Activated T-cell treated with anti-CD3 and anti-CD28 coated beads, Interleukin-2, amount 50 U/mL, for 48 hours (primary cell): Measurements from ENCODE around the gene NFIA.

Source experiments
- DNase-seq, 2 experiments: peaks; one replicate each; pipeline ENCODE4 v3.0.0-alpha.2; 2020

Gene NFIA

DNA sequence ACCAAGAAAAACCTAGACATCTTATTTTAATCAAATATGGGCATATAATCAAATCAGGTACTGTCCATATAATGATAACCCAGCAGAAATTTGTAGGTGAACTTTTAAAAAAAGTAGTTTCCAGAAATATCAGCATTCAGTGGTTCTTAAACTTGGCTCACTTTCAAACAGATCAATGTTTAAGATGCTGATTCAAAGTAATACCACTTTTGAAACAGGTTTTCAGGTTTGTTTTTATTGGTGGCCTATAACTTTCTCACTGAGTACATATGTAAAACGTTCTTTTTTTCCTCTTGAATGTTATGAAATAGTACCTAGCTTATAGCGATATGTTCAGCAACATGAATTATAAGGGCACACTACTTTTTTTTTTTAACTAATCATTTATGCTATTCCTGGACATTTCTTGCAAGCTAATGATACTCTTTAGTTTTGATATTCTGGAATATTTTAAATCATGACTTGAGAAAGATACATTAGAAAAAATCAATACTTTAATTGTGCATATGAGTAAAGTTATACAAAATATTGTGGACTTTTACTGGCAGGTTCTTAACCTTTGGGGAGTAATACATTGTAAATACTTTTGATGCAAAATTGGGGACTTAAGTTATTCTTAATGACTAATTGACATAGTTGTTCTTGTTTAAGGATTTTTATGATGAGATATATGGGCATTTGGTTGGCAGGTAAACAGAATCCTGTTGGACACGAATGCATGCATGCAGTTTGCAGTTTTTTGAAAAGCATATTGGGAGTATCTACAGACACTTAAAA is 3.0 kb downstream of the NFIA start:
- DNase-seq, result no peak

DNA sequence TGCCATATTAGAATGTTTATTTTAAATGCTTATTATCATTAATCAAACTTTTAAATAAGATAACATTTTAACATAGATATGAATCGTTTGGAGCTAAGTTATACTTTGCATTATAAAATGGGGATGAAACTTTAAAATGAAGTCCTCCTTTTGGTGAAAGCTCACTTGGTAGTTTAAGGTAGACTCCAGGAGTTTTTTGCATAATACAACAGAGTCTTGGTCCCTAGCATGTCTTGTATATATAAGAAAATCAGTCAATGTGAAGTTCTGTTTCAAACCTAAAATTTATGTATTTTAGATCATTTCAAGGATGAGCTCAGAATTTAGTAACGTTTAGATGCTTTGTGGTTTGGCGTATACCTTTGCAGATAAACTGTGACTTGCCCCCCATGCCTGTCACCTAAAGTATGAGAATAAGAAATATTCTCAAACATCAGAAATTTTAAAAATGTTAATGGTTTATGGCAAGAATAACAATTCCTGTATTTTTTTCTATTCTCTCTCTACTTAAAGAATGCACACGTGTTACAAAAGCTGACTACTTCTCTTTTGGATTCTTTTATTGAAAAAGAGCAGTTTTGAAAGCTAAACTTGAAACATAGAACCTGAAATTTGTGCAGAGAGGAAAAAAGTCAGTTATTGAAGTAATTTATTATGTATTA is 3.8 kb downstream of the NFIA start:
- DNase-seq, result no peak

DNA sequence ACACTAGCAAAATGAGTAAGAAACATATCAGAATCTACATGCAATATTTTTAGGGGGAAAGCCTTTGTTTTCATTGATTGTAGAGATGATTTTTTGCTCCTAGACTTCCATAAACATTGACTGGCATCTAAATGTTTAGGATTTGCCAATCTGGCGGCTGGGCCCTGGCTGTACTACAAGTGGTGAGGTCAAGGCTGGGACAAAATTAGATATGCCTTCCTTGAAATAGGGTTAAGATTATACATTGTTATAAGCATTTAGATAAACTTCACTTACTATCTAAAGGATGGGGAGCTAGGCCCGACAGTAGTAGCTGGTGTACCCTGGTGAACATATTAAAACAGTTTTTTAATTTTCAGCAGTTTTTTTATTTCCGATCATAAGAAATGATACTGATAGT is 5.2 kb downstream of the NFIA start:
- no peak for DNase-seq

DNA sequence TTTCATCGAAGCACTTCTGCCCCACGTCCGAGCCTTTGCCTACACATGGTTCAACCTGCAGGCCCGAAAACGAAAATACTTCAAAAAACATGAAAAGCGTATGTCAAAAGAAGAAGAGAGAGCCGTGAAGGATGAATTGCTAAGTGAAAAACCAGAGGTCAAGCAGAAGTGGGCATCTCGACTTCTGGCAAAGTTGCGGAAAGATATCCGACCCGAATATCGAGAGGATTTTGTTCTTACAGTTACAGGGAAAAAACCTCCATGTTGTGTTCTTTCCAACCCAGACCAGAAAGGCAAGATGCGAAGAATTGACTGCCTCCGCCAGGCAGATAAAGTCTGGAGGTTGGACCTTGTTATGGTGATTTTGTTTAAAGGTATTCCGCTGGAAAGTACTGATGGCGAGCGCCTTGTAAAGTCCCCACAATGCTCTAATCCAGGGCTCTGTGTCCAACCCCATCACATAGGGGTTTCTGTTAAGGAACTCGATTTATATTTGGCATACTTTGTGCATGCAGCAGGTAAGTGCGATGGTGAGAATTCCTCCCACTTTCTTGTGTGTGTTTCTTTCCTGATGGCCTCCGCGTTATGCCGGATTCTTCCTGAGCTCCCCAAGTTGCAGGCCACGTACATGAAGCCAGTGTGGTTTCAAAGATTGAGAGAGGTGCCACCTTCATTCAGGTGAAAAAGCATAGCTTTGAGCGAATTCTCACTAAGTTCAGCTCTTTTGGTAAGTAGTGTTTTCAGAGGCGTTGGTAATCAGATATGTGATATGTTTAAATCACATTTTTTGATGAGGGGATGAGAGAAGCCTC is 6.0 kb downstream of the NFIA start:
- DNase-seq, result no peak

DNA sequence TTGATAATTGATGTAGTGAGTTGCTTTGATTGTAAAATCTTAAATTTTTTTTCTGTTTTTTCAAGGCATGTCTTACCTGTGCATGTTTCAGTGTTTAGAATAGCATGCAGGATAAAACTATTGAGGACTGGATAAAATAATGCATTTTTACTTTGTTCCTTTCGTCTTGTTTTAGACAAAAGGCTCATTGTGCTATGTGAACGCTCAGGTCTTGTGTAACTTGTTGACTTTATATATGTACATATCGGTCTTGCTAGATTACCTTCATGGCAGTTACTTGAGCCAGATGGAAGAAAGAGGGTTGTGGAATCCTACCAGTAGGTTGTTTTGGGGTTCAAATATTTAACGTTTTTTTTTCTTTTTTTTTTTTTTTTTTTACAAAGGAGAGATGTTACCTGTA is 7.0 kb downstream of the NFIA start:
- DNase-seq, result no peak

DNA sequence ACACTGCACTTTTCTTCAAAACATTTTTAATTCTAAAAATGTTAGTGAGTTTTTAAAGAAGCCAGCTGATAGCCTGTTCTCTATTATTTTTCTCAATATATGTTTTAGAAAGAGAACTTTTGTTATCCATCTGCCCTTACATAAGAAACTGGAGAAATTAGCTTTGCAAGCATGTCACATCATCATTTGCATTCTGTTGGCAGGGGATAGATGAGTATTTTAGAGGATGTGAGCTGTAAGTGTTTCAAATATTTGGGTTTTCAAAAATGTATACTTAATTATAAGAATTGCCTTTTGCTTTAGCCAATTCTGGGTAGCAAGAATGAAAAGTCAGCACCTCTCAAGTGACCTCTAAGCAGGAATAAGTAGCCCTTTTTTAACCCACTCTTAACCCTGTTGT is 7.4 kb downstream of the NFIA start:
- DNase-seq, result no peak

DNA sequence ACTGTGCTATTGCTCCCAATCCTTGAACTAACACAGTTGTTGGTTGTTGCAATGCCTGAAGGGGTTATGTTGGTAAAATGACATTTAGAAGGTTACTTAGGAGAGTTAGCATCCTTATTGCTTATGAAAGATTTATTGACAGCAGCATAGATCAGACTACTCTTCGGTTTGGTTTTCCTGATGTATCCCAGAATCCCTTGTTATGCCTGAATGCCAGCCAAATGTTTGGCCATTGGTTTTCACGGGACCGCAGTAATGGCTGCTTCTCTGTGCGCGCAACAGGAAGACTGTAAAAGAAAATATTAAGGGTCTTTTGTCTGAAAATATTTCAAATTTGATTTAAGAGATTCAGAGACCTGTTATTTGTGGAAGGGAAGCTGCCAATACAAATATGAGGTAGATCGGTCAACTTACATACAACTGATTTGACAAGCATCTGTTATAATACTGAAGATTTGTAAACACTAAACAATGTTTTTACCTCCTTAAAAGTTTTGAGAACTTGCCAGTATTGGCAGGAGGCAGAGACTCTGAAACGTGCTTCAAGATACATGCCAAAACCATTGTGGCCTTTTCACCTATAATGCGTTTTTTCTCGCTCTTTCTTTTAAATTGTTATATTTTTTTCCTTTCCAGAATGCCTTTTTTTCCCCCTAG is 8.3 kb downstream of the NFIA start:
- no peak for DNase-seq

DNA sequence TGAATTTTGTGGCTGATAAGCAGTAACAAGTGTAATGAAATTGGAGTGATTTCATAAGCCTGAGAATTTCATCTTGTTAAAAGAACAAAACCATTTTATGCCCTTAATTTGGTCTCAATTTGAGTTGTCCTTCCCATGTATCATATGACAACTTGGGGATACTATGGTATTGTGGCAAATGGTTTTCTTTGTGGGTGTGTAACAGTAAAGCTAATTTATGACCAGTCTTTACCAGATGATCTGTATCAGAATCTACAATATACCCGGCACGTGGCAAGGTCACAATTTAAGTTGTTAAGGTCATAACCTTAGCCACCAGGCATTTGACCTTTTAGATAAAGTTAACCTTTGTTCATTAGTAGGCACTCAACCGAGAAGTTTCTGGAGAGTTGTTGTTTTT is 9.1 kb downstream of the NFIA start:
- no peak for DNase-seq

DNA sequence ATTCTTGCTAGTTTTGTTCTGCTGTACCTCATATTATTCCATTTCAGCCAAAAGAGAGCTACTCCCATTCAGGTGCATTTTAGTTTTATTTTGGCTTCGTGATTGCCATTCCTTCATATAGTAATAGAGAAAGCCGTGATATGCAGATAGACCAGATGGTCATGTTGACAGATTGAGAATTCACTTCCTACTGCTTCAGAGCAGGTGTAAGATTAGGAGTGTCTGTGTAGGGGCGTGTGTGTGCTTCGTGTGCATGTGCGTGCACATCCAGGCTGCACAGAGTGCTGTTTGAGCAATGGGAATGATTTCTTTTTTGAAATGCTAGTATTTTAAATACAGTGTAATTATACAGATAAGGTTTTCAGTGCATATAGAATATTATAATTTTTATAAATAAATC is 10.3 kb downstream of the NFIA start:
- DNase-seq, result no peak

DNA sequence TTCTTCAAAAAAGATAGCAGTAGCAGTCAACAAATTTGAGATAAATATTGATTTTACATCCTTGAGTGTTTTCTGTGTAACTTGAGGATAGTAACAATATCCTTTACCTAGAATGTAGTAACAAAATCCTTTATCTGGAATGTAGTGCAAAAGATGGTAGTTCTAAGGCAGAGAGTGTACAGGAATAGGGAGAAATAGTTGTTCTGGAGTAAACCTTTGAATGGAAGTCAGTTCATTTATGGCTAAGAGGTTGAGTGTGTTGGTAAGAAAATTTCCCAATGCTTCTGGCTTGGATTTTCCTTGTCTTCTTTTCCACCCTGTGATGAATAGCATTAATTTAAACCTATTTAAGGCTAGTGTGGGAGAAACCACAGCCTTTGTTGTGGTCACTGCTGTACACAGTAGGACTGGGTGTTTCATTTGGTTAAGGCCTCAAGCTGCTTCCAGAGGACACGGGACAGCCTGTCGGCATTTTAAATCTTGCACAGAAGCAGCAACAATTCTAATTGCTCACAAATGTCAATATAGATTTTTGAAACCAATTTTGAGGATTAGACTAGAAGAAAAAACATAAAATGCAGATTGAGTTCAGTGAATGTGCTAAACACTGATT is 11.3 kb downstream of the NFIA start:
- no peak for DNase-seq

DNA sequence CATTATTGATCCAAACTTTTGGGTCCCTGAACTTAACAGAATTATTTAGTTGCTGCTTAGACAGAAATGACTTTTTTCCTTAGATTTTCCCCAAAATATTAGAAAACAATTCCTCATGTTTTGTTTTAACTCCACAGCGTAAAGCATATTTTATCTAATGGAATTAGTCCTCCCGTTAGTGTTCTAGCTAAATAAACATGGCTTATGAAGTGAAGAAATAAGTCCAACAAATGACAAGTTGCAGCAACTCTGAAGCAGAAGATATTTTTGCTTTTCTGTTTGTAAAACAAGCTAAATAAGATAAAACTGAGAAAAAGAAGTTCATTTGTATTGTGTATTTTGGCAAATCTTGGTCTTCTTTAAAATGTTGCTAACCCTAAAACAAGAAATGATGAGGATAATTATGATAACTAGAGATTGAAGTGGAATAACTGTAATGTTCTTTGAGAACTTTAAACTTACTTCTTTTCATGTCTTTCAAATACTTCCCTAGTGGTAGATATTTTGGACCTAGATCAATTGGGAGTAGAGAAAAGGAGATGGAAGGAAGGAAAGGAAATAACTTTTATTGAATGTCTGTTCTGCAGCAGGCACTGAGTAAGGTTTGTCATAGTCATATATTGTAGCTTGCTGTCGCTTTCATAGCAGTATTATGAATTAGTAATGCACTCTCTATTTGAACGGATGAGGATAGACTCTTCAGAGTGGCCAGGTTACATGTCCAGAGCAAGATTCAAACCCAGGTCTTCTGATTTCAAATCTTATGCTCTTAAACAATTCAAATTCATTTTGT is 12.5 kb downstream of the NFIA start:
- DNase-seq, result no peak

DNA sequence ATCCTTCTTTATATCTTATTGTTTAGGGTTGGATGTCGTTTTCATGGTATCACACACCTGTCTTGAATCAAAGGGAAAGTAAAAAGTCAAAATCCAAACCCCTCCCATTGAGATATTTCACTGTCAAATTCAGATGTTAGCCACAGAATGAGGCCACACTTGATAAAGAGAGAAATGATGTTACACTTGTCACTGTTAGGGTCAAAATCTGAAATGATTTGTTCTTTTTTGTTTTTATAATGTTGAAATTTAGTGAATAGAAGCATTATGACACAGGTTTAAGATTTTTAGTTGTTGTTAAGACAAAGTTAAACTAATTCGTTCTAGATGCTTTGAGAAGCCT is 13.1 kb downstream of the NFIA start:
- DNase-seq, result no peak

DNA sequence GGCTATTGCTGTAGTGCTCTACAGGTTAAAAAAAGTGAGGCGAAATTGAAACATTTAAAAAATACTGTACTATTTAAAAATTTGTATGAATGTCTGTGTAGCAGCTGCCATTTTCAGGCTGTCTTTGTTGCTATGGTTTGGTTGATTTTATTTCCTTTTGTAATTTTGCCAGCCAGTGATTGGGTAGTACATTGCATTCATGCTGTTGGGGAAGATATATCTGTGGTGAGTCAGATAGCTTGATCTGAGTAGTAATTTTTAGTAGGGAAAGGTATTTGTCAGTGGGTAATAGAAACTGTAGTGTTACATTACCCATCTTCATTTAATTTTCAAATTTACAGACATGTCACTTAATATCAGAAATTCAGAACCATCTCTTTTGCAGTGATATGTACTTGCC is 15.0 kb downstream of the NFIA start:
- no peak for DNase-seq

DNA sequence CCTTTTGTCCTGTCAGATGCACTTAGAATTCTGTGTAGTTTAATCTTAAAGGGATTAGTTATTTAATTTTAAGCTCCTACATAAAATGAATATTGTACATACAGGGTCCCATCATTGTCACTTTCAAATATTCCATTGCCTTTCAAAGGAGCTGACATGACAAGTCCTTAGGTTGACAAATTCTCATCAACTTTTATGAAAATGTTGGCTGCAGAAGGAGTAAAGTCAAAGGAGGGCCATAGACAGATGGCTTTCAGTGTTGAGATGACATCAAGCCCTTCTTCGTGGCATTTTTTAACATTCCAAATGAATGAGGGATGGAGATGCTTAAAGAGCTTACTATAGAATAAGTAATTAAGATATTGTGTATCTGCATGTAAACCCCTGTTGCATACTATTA is 15.4 kb downstream of the NFIA start:
- no peak for DNase-seq

DNA sequence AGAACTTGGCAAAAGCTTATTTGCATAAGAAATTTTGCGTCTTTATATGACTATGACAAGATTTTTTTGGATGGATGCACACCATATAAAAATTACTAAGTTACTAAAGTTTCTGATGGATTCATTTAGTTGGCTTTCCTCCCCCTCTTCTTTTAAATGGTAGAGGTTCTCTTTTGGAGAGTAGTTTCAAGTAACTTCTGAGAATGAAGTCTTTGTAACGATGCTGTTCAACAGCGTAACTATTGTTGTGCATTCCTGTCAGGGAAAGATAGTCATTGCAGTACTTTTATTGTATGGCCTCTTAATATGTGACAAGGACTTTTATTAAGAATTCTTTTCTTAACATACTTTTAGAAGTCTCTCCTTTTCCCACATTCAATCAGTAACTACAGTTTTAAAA is 16.0 kb downstream of the NFIA start:
- no peak for DNase-seq

DNA sequence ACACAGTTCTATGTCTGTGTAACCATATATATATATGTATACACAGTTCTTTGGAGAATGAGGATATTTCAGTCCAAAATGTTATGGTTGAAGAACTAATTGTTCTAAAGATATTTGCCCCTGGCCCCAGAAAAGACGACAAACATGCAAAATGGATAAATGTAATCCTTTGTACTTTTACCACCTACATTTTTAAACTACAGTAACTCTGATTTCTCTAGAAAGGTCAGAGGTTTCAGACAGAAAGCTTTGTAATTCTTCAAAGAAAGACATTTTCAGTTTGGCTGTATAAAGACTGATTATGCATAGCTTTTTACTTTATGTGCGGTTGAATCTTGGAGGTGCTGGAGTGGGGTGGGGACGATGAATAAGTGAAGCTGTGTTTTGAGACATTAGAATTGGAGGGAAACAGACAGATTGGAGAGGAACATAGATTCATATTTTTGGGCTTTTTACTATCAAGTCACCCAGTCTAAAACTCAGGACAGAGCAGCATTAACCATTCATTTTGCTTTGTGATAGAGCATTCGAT is 16.6 kb downstream of the NFIA start:
- DNase-seq, result no peak

DNA sequence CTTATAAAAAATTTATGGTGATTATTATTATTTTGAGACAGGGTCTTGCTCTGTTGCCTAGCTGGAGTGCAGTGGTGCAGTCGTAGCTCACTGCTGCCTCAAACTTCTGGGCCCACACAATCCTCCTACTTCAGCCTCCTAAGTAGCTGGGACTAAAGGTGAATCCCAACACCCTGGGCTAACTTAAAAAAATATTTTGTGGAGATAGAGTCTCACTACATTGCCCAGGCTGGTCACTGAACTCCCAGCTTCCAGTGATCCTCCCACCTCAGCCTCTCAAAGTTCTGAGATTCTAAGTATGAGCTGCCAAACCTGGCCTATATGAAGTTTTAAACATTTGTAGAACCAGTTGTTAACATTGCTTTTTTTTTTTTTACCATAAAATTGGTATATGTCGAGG is 18.2 kb downstream of the NFIA start:
- DNase-seq, result no peak

DNA sequence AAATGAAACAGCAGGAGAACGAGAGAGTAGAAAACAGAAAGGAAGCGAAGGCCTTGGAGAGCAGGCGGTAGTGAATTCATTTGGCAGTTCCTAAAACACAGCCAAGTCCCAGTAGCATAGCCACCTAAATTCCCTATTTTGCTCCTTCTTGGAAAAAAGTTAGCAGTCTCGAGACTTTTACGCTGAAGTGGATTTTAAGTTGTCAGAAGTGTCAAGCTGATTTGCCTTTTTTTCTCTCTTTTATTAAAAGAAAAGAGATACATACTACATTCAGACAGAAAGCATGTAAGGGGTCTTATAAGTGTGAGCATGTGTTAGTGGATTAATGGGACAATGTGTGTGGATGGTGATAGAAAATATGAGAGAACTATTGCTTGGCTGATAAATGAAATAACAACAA is 19.2 kb downstream of the NFIA start:
- DNase-seq, result no peak

DNA sequence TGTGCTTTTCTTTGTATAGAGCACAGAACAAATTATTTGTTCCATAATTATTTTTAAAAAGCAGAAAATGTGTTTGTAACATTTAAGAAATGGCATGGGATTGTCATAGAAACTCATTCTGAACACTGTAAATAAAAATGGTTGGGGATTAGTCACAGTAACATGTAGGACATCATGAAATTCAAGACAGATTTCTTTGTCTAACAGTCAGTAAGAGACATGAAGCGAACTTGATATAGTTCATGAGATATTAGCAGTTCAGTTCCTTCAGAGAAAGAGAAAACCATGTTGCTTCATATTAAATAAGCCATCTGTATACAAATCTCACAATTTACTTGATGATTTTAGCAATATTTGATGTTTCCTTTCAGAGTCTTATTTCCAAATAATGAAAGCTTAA is 19.7 kb downstream of the NFIA start:
- no peak for DNase-seq

DNA sequence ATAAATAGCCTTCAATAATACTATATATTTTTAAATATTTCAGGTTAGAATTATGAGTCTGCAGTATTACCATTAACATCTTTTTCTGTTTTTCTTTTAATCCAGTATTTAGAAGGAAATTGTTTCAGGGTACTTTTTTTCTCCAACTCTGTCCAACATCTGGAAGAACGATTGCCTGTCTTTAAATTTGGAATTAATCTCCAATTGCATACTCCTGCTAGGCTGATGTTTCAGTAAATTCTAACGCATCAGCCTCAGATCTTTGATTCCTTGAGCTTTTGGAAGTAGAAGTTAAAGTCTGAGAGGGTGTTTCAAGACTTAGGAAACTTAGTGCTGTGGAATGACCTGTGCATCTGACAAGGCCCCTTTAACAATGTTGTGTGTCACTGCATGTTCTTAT is 20.3 kb downstream of the NFIA start:
- no peak for DNase-seq

DNA sequence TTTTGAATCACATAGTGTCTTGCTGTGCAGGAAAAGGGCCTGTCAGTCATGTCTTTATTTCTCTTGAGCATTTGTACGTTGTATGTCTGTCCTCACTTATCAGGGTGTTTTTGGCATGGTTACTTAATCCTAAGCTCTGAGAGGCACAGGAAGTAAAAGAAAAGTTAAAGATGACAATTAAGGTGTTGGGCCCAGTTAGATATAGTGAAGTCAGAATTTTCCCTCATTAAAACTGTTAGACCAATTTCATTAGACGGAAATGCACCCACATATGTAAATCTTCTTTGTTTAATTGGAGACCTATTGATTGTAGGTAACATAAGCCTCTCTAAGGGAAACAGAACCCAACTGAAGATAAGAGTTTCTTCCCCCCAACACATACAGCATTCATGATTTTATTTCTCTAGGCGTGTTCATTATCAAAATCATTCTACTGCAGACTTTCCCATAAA is 21.9 kb downstream of the NFIA start:
- no peak for DNase-seq

DNA sequence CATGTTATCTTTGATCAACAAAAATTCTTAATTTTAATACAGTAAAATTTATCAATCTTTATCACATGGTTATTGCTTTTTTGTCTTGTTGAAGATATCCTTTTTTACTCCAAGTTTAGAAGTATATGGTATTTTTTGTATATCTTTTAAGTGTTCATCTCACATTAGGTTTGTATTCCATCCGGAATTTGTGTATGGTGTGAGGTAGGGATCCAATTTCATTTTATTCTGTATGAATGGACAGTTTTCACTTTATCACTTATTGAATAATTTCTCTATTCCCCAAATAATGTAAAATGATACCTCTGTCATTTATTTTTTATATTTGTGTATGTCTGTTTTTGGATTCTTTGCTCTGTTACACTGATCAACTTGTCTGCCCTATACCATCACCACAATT is 25.3 kb downstream of the NFIA start:
- DNase-seq, result no peak
